ENCODE results near the gene PRSS27.

PRSS27 gene

GRCh38 chr16:2749936-2750335 lies 29.9 kb upstream of the PRSS27 start:
- no peak for DNase-seq

- DNase-seq, result no peak
Measured at GRCh38 chr16:2749476-2749875, 29.5 kb upstream of the PRSS27 start.

- DNase-seq, result no peak
Measured at GRCh38 chr16:2748757-2749455, 28.9 kb upstream of the PRSS27 start.

GRCh38 chr16:2745961-2746360 lies 25.9 kb upstream of the PRSS27 start:
- DNase-seq, result no peak

GRCh38 chr16:2745116-2745890 lies 25.3 kb upstream of the PRSS27 start:
- DNase-seq, result no peak

GRCh38 chr16:2744711-2745110 lies 24.7 kb upstream of the PRSS27 start:
- no peak for DNase-seq

- DNase-seq, result no peak
Measured at GRCh38 chr16:2743007-2743810, 23.2 kb upstream of the PRSS27 start.

- no peak for DNase-seq
Measured at GRCh38 chr16:2742323-2743006, 22.4 kb upstream of the PRSS27 start.

GRCh38 chr16:2741168-2741567 lies 21.1 kb upstream of the PRSS27 start:
- no peak for DNase-seq

GRCh38 chr16:2740476-2740875 lies 20.5 kb upstream of the PRSS27 start:
- DNase-seq, result no peak

- no peak for DNase-seq
Measured at GRCh38 chr16:2739625-2740430, 19.8 kb upstream of the PRSS27 start.

- no peak for DNase-seq
Measured at GRCh38 chr16:2738615-2739014, 18.6 kb upstream of the PRSS27 start.

- DNase-seq, result no peak
Measured at GRCh38 chr16:2737895-2738418, 17.9 kb upstream of the PRSS27 start.

- no peak for DNase-seq
Measured at GRCh38 chr16:2737238-2737605, 17.2 kb upstream of the PRSS27 start.

- DNase-seq, result no peak
Measured at GRCh38 chr16:2736476-2737237, 16.6 kb upstream of the PRSS27 start.

GRCh38 chr16:2734844-2735515 lies 15.0 kb upstream of the PRSS27 start:
- no peak for DNase-seq

- DNase-seq, result no peak
Measured at GRCh38 chr16:2728034-2728433, 8.0 kb upstream of the PRSS27 start.

- no peak for DNase-seq
Measured at GRCh38 chr16:2726923-2727322, 6.9 kb upstream of the PRSS27 start.

GRCh38 chr16:2724816-2725348 lies 4.9 kb upstream of the PRSS27 start:
- DNase-seq, result no peak

GRCh38 chr16:2724088-2724676 lies 4.2 kb upstream of the PRSS27 start:
- no peak for DNase-seq
